Measurements from ENCODE around the gene DCLK2. TPM values are rescaled to one million over a fixed set of nuclear protein-coding genes. Genes with fewer than 3 reads are reported as not detected.

Gene DCLK2
- total and polyA plus RNA-seq, 2 of the 13 experiments (the other 11 are each of a cell fraction or from before 2014, with no cell fraction given) = not detected

DNA sequence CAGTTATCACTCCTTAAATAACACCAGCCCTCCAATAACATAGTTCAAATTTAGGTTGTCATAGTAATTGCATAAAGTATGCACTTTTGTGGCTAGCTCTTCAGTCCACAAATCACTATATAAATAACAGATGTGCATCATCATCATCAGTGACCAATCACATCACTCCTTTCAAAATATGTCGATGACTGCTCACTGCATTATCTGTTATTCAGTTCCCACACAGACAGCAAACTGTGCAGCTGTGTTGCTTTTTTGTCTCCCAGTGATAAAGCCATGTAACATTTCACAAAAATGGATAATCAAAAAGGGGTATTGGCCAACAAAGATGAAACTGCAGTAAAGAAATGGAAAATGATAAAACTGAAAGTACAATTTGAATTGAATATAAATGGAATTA, 205.4 kb downstream of the DCLK2 start:
- Histone ChIP-seq H3K36me3 (replicated peaks in 1 of 2; ENCODE audit: control insufficient read depth in 1 of 2, insufficient read depth in 2 of 2, low read length in 2 of 2) (peaks cover 1 to 5% of the 10 kb centered on the region in 2 experiments; a peak in 2 of 5 replicates), H3K4me1 (ENCODE audit: insufficient read depth, low read length) (peaks cover under 1% of the 10 kb centered on the region; the same call in 1 of the 2 replicates), H3K9me3 (ENCODE audit: low read length) (no peaks in the 10 kb centered on the region), H3K27ac (ENCODE audit: extremely low read length, insufficient read depth, low read length) (no peak overlapping the region), H3K4me2 (ENCODE audit: low read depth, low read length) (no peak overlapping the region), H3K4me3 (replicated peaks in 1 of 3; ENCODE audit: insufficient read depth in 1 of 3, low read depth in 2 of 3, low read length in 3 of 3) (no peak overlapping the region), H3K9ac (ENCODE audit: insufficient read depth, low read depth, low read length) (no peak overlapping the region), H4K20me1 (ENCODE audit: insufficient read depth, low read length) (no peaks in the 10 kb centered on the region), H3K27me3 (ENCODE audit: control insufficient read depth in 1 of 2, insufficient read depth in 2 of 2, low read length in 2 of 2) (no peaks in the 10 kb centered on the region), H2AFZ (ENCODE audit: low read length) (no peak overlapping the region), H3K79me2 (ENCODE audit: insufficient read depth, low read length) (no peaks in the 10 kb centered on the region)
- no peak for ATAC-seq
- FAIRE-seq = no peak
- intact Hi-C loops (cut with micrococcal nuclease; ENCODE audit: unreplicated experiment) (no loop called here), in situ Hi-C loops (cut with HindIII; ENCODE audit: extremely low pct_ligation_motif_present, low pct_unique_long_range_greater_than_20kb) (no loop called here)
- ChIA-PET POLR2A (no interaction called here), CTCF (ENCODE audit: low intra/inter-chr PET ratio, low total read pairs) (no interaction called here)
- no TSS peak for BruUV-seq (replicated peaks)
- no peak for DNase-seq (ENCODE audit: low spot score)
- TF ChIP-seq, protein P1, sequence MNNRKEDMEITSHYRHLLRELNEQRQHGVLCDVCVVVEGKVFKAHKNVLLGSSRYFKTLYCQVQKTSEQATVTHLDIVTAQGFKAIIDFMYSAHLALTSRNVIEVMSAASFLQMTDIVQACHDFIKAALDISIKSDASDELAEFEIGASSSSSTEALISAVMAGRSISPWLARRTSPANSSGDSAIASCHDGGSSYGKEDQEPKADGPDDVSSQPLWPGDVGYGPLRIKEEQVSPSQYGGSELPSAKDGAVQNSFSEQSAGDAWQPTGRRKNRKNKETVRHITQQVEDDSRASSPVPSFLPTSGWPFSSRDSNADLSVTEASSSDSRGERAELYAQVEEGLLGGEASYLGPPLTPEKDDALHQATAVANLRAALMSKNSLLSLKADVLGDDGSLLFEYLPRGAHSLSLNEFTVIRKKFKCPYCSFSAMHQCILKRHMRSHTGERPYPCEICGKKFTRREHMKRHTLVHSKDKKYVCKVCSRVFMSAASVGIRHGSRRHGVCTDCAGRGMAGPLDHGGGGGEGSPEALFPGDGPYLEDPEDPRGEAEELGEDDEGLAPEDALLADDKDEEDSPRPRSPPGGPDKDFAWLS (CRISPR knock-in tag; IDR thresholded peaks at IDR 0.05; ENCODE audit: borderline replicate concordance) = no peak
- TF ChIP-seq, protein P2, sequence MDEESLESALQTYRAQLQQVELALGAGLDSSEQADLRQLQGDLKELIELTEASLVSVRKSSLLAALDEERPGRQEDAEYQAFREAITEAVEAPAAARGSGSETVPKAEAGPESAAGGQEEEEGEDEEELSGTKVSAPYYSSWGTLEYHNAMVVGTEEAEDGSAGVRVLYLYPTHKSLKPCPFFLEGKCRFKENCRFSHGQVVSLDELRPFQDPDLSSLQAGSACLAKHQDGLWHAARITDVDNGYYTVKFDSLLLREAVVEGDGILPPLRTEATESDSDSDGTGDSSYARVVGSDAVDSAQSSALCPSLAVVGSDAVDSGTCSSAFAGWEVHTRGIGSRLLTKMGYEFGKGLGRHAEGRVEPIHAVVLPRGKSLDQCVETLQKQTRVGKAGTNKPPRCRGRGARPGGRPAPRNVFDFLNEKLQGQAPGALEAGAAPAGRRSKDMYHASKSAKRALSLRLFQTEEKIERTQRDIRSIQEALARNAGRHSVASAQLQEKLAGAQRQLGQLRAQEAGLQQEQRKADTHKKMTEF (CRISPR knock-in tag; IDR thresholded peaks at IDR 0.05) = no peak
- TF ChIP-seq, protein P3, sequence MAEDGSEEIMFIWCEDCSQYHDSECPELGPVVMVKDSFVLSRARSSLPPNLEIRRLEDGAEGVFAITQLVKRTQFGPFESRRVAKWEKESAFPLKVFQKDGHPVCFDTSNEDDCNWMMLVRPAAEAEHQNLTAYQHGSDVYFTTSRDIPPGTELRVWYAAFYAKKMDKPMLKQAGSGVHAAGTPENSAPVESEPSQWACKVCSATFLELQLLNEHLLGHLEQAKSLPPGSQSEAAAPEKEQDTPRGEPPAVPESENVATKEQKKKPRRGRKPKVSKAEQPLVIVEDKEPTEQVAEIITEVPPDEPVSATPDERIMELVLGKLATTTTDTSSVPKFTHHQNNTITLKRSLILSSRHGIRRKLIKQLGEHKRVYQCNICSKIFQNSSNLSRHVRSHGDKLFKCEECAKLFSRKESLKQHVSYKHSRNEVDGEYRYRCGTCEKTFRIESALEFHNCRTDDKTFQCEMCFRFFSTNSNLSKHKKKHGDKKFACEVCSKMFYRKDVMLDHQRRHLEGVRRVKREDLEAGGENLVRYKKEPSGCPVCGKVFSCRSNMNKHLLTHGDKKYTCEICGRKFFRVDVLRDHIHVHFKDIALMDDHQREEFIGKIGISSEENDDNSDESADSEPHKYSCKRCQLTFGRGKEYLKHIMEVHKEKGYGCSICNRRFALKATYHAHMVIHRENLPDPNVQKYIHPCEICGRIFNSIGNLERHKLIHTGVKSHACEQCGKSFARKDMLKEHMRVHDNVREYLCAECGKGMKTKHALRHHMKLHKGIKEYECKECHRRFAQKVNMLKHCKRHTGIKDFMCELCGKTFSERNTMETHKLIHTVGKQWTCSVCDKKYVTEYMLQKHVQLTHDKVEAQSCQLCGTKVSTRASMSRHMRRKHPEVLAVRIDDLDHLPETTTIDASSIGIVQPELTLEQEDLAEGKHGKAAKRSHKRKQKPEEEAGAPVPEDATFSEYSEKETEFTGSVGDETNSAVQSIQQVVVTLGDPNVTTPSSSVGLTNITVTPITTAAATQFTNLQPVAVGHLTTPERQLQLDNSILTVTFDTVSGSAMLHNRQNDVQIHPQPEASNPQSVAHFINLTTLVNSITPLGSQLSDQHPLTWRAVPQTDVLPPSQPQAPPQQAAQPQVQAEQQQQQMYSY (CRISPR knock-in tag; IDR thresholded peaks at IDR 0.05) = no peak
- TF ChIP-seq ZNF577 (CRISPR knock-in tag; IDR thresholded peaks at IDR 0.05; ENCODE audit: borderline replicate concordance, low read depth) = no peak
- TF ChIP-seq ZNF556 (CRISPR knock-in tag; IDR thresholded peaks at IDR 0.05; ENCODE audit: borderline replicate concordance) = no peak
- TF ChIP-seq ZNF615 (CRISPR knock-in tag; IDR thresholded peaks at IDR 0.05; ENCODE audit: borderline replicate concordance) = no peak
- TF ChIP-seq ZNF674 (CRISPR knock-in tag; IDR thresholded peaks at IDR 0.05; ENCODE audit: low read depth) = no peak
- no peak for TF ChIP-seq ZNF333 (CRISPR knock-in tag; IDR thresholded peaks at IDR 0.05; ENCODE audit: borderline replicate concordance)
- TF ChIP-seq HNRNPH1 (optimal IDR thresholded peaks at IDR 0.05; ENCODE audit: low read depth, low read length) = no peak
- TF ChIP-seq GZF1 (CRISPR knock-in tag; IDR thresholded peaks at IDR 0.05) = no peak
- no peak for TF ChIP-seq ZNF570 (CRISPR knock-in tag; IDR thresholded peaks at IDR 0.05; ENCODE audit: borderline replicate concordance)
- no peak for TF ChIP-seq ZNF20 (CRISPR knock-in tag; IDR thresholded peaks at IDR 0.05)
- TF ChIP-seq, protein P4, sequence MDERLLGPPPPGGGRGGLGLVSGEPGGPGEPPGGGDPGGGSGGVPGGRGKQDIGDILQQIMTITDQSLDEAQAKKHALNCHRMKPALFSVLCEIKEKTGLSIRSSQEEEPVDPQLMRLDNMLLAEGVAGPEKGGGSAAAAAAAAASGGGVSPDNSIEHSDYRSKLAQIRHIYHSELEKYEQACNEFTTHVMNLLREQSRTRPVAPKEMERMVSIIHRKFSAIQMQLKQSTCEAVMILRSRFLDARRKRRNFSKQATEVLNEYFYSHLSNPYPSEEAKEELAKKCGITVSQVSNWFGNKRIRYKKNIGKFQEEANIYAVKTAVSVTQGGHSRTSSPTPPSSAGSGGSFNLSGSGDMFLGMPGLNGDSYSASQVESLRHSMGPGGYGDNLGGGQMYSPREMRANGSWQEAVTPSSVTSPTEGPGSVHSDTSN (CRISPR knock-in tag; IDR thresholded peaks at IDR 0.05) = no peak
- TF ChIP-seq RCOR2 (CRISPR knock-in tag; IDR thresholded peaks at IDR 0.05) = no peak
- no peak for TF ChIP-seq SMAD9 (CRISPR knock-in tag; IDR thresholded peaks at IDR 0.05)
- no peak for TF ChIP-seq MED8 (CRISPR knock-in tag; IDR thresholded peaks at IDR 0.05; ENCODE audit: insufficient replicate concordance)
- WGBS (ENCODE audit: low lambda C conversion rate) = 95% methylated on average over 1 of the region's 1 CpG
